GM18517 (cell line): ENCODE results near the gene CCDC17.

Experiments
- ATAC-seq: cut with Tn5 transposase; IDR thresholded peaks from one replicate; pipeline ENCODE4 v1.9.1; 2021; ENCODE audit warnings: mild to moderate bottlenecking, moderate library complexity; ENCODE audit not compliant: unreplicated experiment

Gene CCDC17

DNA sequence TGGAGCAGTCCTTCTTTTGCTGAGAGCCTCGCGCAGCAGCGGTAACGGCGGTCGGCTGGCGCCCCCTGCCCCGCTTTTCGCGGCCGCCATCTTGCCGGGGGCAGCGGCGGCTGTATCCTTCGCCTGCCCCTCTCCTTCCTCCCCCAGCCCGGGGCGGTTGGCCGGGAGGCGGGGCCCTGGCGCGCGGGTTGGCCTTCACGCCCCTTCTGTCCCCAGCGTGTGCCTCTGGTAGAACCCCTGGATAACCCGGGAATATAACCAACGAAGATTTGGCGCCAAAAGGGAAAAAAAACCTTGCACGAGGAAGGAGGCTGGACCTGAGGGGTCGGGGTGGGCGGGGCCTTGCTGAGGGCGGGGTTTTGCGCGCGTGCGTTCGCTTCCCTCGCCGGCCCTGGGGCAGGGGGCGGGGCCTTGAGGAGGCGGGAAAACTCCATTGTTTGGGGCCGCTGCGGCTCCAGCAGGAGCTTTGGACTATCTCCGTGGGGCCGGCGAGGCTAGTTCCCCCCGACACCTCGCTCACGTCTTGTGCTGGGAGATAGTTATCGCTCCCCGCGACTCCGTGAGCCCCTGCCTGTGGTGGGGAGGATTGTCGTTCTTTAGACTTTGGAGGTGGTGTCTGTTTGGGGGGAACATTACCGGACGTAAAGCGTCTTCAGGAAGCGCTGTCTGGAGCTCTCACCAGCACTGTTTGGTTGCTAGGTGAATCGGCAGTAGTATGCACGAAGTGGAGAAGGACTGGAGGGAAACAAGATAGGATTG, 39.3 kb downstream of the CCDC17 start:
- ATAC-seq = no peak

DNA sequence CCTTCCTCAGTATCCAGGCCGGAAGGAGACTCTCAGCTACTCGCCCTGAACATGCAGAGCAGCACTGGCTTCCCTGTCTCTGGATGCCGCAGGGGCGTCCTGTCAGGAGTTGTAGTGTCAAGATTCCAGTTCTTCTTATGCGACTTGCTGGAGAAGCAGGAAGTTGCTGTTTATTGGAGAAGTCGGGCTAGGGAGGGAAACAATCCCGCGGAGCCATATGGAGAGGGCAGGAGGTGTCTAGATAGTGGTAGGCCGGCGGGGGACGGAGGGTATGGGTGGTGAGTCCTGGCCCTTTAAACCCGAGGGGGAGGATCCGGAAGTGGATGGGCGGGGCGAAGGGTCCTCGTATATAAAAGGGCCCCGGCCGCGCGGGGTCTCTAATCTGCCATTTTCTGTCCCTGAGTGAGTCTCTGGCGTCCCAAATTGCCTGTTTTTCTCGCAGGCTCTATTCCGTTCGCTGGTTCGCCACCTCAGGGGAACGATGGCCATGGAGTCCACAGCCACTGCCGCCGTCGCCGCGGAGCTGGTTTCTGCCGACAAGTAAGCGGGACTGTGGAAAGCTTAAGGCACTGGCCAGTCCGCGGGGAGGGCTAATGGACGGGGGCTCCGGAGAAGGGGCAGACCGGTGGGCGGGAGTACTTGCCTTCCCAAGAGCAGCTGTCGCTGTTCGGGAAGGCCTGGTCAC, 40.0 kb downstream of the CCDC17 start, which contains the start of gene NASP:
Gene NASP, plus strand, starts transcription at position 376 of the 685 bp plus-strand sequence. Its CDS starts 106 bp downstream, at position 482.
- peak; percentile 44 for ATAC-seq

DNA sequence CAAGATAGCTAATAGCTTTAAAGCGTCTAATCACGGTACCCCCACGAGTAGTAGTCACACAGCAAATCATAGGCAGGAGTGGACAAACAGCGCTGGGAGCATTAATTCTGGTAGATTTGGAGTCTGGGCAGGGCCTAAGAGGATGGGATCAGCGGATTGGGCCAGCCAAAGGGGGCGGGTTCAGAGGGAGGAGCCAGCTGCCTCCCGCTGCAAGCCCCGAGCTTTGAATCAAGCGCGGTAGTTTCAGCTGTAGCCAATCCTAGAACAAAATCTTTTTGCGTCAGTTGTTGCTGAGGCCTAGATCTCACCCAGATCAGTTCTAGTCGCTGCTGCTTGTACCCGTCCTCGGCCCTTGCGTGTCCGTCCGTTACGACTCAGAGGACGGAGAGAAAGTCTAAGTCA, 40.6 kb downstream of the CCDC17 start:
- ATAC-seq = peak; percentile 80

DNA sequence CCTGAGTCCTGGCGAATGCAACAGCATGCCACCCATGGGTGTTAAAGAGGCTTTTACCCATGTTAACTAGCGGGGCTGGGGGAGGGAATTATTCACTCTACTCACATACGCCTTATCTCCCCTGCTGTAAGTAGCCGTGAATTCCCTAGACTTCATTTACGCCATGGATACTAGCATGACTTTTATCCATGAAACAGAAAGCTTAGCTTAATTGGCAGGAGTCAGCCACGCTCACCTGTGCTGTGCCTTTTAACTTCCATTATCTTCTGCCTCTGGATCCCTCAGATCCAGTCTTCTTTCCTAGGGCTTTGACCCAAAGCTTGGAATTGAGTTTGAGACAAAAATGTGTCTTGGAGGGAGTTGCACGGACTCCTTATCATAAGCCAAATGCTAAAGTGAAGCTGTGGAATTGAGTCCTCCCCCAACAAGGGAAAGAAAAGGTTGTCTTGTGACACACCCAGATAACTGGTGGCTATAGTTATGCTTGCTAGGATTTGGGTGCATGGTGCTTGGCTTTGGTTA, 49.7 kb downstream of the CCDC17 start:
- no peak for ATAC-seq

DNA sequence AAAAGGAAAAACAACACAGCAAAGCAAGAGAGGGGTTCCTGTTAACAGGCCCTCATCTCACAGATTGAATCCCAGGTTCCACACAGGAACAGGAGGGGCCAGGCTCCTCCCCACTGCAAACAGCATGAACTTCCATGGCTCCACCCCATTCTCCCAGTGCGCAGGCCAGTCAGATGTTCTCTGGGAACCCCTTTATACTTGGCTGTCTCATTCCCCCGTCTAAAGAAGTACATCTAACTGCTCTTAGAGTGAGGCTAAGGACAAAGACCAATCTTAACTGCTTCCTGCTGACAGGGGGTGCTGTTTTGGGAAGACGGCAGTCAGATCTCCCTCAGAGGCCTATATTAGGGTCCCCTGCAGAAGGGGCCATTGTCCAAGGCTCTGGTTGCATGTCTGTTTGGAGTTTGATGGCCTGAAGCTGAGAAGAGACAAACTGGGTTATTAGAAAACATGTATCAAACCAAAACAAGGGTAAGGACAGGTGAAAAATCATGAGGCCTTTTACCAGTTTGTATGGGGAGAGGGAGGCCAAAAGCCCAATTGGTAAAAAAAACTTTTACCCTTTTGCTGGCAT, 50.5 kb downstream of the CCDC17 start:
- no peak for ATAC-seq

DNA sequence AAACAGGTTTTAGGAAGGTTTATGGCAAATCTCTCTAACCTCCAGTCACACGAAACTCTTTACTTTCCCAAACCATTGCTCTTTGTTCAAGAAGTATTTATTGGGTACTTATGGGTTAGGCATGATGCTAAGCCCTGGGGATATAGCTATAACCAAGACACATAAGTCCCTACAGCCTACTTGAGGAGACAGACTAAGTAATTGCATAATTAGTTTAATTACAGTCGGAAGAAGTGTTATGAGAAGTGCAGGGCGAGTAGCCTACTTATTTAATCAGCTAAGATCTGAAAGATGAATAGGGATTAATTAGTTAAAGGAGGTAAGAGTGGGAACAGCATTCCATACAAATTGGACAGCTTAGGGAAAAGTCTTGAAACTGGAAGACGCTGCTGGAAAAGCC, 53.2 kb downstream of the CCDC17 start:
- no peak for ATAC-seq
